Skeletal muscle tissue (tissue), 4 donors: Measurements from ENCODE around the gene CNBP. TPM values are rescaled to one million over a fixed set of nuclear protein-coding genes. Genes with fewer than 3 reads are reported as not detected.
"Not testable (repeated sequence)": the region's sequence is repeated elsewhere in the genome, so short reads cannot be mapped to it uniquely, and the experiment has no call there.

ENCODE experiments used
- H3K27ac ChIP-seq: one replicate; pipeline ENCODE4 v1.7.0; 2013; ENCODE audit warnings: mild to moderate bottlenecking, low read depth, low read length, inconsistent platforms
- H3K27me3 ChIP-seq, 3 donors: one replicate each; pipeline ENCODE4 v1.7.0; 2013; ENCODE audit warnings: low read length in 3 of 3; ENCODE audit not compliant: control insufficient read depth in 3 of 3, insufficient read depth in 3 of 3
- H3K36me3 ChIP-seq, 3 donors: one replicate each; pipeline ENCODE4 v1.7.0; 2013; ENCODE audit warnings: low read length in 3 of 3; ENCODE audit not compliant: control insufficient read depth in 3 of 3, insufficient read depth in 3 of 3
- H3K4me1 ChIP-seq, 3 donors: one replicate each; pipeline ENCODE4 v1.7.0; 2013; ENCODE audit warnings: low read length in 3 of 3, mild to moderate bottlenecking in 3 of 3; ENCODE audit not compliant: control insufficient read depth in 3 of 3, insufficient read depth in 3 of 3
- H3K4me3 ChIP-seq, 3 donors: one replicate each; pipeline ENCODE4 v1.7.0; 2013; ENCODE audit warnings: low read length in 3 of 3
- H3K9ac ChIP-seq, 3 donors: one replicate each; pipeline ENCODE4 v1.7.0; 2013; ENCODE audit warnings: low read length in 3 of 3, mild to moderate bottlenecking in 3 of 3, moderate library complexity in 2 of 3, low read depth in 1 of 3
- H3K9me3 ChIP-seq, 3 donors: one replicate each; pipeline ENCODE4 v1.7.0; 2013; ENCODE audit warnings: low read length in 3 of 3; ENCODE audit not compliant: control insufficient read depth in 3 of 3
- total RNA-seq: library from RNA; depleted of rRNA; stranded (reverse); fragments of >200 nt; gene quantifications from one replicate; pipeline ENCODE4 v1.2.3, GENCODE V29; 2014
- donor health status: Osteomylitis.

CNBP gene
- total RNA-seq, 1 donor from 2014 or later, result 228 TPM

GRCh38 chr3:129211772-129212171 lies 28.1 kb upstream of the CNBP start:
- H3K4me3 ChIP-seq, result peak overlapping the region in 2 of 3 donors; percentile 7 to 26
- H3K4me1 ChIP-seq, result peaks cover 5 to 16% (median 9%) of the 10 kb centered on the region in 3 donors
- peak overlapping the region; percentile 32 to 66 (median 33) for H3K9ac ChIP-seq
- peak overlapping the region; percentile 71 for H3K27ac ChIP-seq
- no peaks in the 10 kb centered on the region for H3K9me3 ChIP-seq
- no peaks in the 10 kb centered on the region for H3K27me3 ChIP-seq
- no peaks in the 10 kb centered on the region for H3K36me3 ChIP-seq

GRCh38 chr3:129211345-129211744 lies 27.6 kb upstream of the CNBP start:
- H3K4me3 ChIP-seq, result peak overlapping the region in 2 of 3 donors; percentile 7 to 26
- H3K9ac ChIP-seq, result peak overlapping the region in 2 of 3 donors; percentile 32 to 66
- H3K9me3 ChIP-seq, result no peaks in the 10 kb centered on the region
- H3K36me3 ChIP-seq, result no peaks in the 10 kb centered on the region
- H3K27ac ChIP-seq, result peak overlapping the region; percentile 71
- H3K27me3 ChIP-seq, result no peaks in the 10 kb centered on the region
- peaks cover 5 to 16% (median 9%) of the 10 kb centered on the region in 3 donors for H3K4me1 ChIP-seq

GRCh38 chr3:129207479-129207878 lies 23.8 kb upstream of the CNBP start:
- Histone ChIP-seq H3K27me3 (no peaks in the 10 kb centered on the region), H3K9ac (peak overlapping the region in 1 of 3 donors; percentile 50), H3K4me1 (peaks cover 9 to 16% (median 9%) of the 10 kb centered on the region in 3 donors), H3K4me3 (no peak overlapping the region), H3K27ac (no peak overlapping the region), H3K36me3 (no peaks in the 10 kb centered on the region), H3K9me3 (no peaks in the 10 kb centered on the region)

- Histone ChIP-seq H3K9me3 (no peaks in the 10 kb centered on the region), H3K4me3 (no peak overlapping the region), H3K27ac (no peak overlapping the region), H3K36me3 (no peaks in the 10 kb centered on the region), H3K27me3 (no peaks in the 10 kb centered on the region), H3K4me1 (peaks cover 0 to 6% (median 4%) of the 10 kb centered on the region in 3 donors), H3K9ac (no peak overlapping the region)
Measured at GRCh38 chr3:129205109-129205832, 21.6 kb upstream of the CNBP start.

- no peaks in the 10 kb centered on the region for H3K27me3 ChIP-seq
- H3K4me3 ChIP-seq, result no peak overlapping the region
- no peak overlapping the region for H3K9ac ChIP-seq
- H3K9me3 ChIP-seq, result no peaks in the 10 kb centered on the region
- H3K36me3 ChIP-seq, result no peaks in the 10 kb centered on the region
- no peak overlapping the region for H3K27ac ChIP-seq
- peaks cover 1 to 6% (median 4%) of the 10 kb centered on the region in 3 donors for H3K4me1 ChIP-seq
Measured at GRCh38 chr3:129204473-129204872, 20.8 kb upstream of the CNBP start.

GRCh38 chr3:129199366-129199765 lies 15.7 kb upstream of the CNBP start:
- no peak overlapping the region for H3K4me3 ChIP-seq
- peaks cover 27 to 29% (median 28%) of the 10 kb centered on the region in 3 donors for H3K4me1 ChIP-seq
- no peaks in the 10 kb centered on the region for H3K9me3 ChIP-seq
- H3K27me3 ChIP-seq, result no peaks in the 10 kb centered on the region
- no peak overlapping the region for H3K9ac ChIP-seq
- no peaks in the 10 kb centered on the region for H3K36me3 ChIP-seq
- no peak overlapping the region for H3K27ac ChIP-seq

GRCh38 chr3:129197321-129197720 lies 13.6 kb upstream of the CNBP start:
- no peak overlapping the region for H3K4me3 ChIP-seq
- no peaks in the 10 kb centered on the region for H3K36me3 ChIP-seq
- peak overlapping the region; percentile 10 to 41 (median 15) for H3K9ac ChIP-seq
- H3K27ac ChIP-seq, result peak overlapping the region; percentile 81
- no peaks in the 10 kb centered on the region for H3K27me3 ChIP-seq
- H3K9me3 ChIP-seq, result no peaks in the 10 kb centered on the region
- H3K4me1 ChIP-seq, result peaks cover 27 to 29% (median 28%) of the 10 kb centered on the region in 3 donors

GRCh38 chr3:129196601-129197000 lies 12.9 kb upstream of the CNBP start:
- H3K9me3 ChIP-seq, result no peaks in the 10 kb centered on the region
- H3K4me1 ChIP-seq, result peaks cover 28 to 32% (median 31%) of the 10 kb centered on the region in 3 donors
- peak overlapping the region; percentile 62 to 75 (median 68) for H3K9ac ChIP-seq
- H3K27ac ChIP-seq, result peak overlapping the region; percentile 81
- peak overlapping the region in 1 of 3 donors; percentile 17 for H3K4me3 ChIP-seq
- H3K27me3 ChIP-seq, result no peaks in the 10 kb centered on the region
- H3K36me3 ChIP-seq, result no peaks in the 10 kb centered on the region

- Histone ChIP-seq H3K4me1 (peaks cover 28 to 32% (median 31%) of the 10 kb centered on the region in 3 donors), H3K27me3 (no peaks in the 10 kb centered on the region), H3K36me3 (no peaks in the 10 kb centered on the region), H3K4me3 (peak overlapping the region; percentile 13 to 42 (median 16)), H3K27ac (peak overlapping the region; percentile 81), H3K9ac (peak overlapping the region; percentile 62 to 75 (median 68)), H3K9me3 (no peaks in the 10 kb centered on the region)
Measured at GRCh38 chr3:129195731-129196256, 12.1 kb upstream of the CNBP start.

- H3K9ac ChIP-seq, H3K4me3 ChIP-seq, H3K36me3 ChIP-seq, H3K27me3 ChIP-seq, H3K9me3 ChIP-seq, H3K27ac ChIP-seq: not testable (repeated sequence)
- H3K4me1 ChIP-seq, result peaks cover 1 to 11% (median 11%) of the 10 kb centered on the region in 3 donors
Measured at GRCh38 chr3:129189793-129190192, 6.1 kb upstream of the CNBP start.
